HG02623 (cell line): ENCODE data around the gene DCUN1D1.

Experiments
- ATAC-seq: cut with Tn5 transposase; IDR thresholded peaks from one replicate; pipeline ENCODE4 v1.9.1; 2021; ENCODE audit warnings: moderate library complexity; ENCODE audit not compliant: unreplicated experiment

Gene DCUN1D1

DNA sequence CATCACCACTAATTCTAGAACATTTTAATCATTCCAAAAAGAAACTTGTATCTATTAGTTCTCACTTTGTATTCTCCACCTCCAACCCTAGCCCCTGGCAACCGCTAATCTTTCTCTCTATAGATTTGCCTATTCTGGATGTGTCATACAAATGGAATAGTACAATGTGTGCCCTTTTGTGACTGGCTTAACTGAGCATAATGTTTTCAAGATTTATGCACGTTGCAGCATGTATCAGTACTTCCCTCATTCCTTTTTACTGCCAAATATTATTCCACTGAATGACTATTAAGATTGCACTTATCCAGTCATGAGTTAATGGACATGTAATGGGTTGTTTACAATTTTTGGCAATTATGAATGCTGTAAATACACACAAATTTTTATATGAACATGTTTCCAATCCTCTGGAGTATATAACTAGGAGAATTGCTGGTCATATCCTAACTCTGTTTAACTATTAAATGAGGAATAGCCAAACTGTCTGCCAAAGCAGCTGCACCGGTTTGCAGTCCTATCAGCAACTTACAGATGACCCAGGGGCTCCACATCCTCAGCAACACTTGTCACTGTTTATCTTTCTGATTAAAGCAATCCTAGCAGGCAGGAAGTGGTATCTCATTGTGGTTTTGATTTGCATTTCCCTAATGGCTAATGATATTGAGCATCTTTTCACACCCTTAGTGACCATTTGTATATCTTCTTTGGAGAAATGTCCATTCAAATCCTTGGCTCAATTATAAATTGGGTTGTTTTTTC, 42.9 kb downstream of the DCUN1D1 start:
- peak; percentile 86 for ATAC-seq

GRCh38 chr3:182936918-182937285, 43.4 kb downstream of the DCUN1D1 start:
- no peak for ATAC-seq

GRCh38 chr3:182936239-182936917, 44.0 kb downstream of the DCUN1D1 start:
- no peak for ATAC-seq

GRCh38 chr3:182935803-182936202, 44.5 kb downstream of the DCUN1D1 start:
- ATAC-seq, result no peak

DNA sequence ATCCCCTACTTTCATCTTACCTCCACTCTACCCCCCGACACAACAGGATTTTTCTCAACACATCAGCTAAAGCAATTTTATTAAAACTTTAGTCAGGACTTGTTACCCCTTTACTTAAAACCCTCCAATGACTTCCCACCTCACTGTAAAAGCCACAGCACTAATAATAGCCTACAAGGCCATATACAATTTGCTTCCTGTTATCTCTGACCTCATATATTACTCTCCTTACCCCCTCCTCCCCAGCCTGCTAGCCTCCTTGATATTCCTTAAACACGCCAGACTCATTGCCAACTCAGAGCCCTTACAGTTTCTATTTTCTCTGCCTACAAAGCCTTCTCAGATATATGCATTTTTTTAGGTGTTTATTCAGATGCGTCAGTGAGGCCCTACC, 54.4 kb downstream of the DCUN1D1 start:
- ATAC-seq, result no peak

GRCh38 chr3:182925330-182925943, 54.9 kb downstream of the DCUN1D1 start:
- peak; percentile 94 for ATAC-seq

DNA sequence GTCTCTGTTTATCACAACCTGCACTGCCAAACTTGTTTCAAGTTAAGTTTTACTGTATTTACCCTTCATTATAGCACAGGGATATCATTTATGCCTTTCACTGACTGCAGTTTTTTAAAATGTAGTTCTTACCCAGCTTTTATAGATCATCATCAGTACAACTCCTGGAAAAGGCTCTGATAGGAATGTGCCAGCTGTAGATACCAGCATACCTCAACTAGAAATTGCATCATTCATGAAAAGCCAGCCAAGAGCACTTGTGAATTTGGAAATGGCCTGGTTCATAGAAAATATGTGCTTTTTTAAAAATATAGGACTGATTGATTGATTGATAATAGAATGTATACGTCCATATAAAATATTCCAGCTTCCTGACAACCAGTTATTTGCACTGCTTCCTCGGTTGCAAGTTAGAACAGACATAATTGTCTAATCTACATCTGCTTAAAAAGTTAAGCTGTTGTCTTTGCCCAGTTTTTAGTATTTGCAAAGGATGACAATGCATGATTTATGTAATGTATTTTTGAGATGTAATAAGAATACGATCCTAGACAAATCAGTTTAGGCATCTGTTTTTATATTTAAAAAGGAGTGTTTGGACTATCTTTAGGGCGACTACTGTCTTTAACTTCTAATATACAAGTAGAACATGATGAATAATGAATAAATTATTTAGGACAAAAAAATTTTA, 58.5 kb downstream of the DCUN1D1 start:
- no peak for ATAC-seq

DNA sequence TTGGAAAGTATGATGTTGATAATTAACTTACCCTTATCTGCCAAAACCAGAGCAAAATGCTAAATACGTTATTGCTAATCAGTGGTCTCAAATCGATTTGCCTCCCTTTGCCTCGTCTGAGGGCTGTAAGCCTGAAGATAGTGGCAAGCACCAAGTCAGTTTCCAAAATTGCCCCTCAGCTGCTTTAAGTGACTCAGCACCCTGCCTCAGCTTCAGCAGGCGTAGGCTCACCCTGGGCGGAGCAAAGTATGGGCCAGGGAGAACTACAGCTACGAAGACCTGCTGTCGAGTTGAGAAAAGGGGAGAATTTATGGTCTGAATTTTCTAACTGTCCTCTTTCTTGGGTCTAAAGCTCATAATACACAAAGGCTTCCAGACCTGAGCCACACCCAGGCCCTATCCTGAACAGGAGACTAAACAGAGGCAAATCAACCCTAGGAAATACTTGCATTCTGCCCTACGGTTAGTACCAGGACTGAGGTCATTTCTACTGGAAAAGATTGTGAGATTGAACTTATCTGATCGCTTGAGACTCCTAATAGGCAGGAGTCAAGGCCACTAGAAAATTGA, 59.7 kb downstream of the DCUN1D1 start:
- ATAC-seq, result no peak

DNA sequence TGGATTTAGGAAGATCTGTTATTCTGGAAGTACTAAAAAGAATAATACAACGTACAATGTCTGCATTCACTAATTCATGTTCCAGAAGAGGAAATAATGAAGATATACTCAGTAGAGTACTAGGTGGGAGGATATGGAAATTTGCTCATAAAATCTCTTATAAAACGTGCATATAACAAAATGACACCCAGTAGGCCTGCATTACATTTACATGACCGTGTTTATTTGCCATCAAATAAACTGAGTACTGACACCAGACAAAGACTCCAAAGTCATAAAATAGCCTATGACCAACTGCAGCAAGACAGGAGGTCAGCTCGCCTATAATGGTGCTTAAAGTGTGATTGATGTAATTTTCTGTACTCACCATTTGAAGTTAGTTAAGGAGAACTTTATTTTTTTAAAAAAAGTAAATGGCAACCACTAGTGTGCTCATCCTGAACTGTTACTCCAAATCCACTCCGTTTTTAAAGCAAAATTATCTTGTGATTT, 60.4 kb downstream of the DCUN1D1 start:
- no peak for ATAC-seq

- ATAC-seq, result no peak
Measured at GRCh38 chr3:182917134-182917533, 63.2 kb downstream of the DCUN1D1 start.

DNA sequence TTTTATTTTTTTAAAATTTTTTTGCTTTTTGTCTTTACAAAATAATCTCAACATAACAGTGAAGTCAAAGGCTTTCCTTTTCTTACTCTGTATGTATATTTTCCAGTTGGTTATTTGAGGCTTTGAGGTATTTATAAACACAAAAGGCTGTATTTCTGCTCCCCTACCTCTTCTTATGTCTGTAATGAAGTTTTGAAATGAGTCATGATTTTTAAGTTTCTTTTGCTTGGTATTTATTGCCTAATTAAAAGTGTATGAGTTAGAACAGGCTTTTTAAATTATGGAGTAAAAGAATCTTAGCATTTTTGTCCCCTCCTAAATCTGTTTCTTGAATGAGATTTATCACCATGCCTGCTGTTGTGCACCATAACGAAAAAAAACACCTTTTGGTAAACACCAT, 66.0 kb downstream of the DCUN1D1 start:
- peak; percentile 26 for ATAC-seq

DNA sequence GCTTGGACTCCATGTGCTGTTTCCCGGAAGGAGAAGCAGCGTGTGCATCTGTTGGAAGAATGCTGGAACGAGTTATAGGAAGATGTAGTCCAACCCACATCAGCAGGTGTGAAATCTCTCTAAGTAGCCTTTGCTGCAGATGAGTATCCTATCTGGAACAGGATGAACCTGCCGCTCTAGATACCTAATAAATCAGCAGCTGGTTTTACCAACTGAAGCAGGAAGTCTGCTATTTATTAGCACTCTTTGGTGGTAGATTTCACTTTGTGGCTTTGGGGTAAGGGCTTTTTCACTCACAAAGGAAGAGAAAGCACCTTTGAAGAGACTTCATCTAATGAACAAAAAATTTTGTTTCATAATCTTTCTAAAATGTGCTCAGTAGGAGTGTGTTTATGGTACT, 66.4 kb downstream of the DCUN1D1 start:
- ATAC-seq, result peak; percentile 87

DNA sequence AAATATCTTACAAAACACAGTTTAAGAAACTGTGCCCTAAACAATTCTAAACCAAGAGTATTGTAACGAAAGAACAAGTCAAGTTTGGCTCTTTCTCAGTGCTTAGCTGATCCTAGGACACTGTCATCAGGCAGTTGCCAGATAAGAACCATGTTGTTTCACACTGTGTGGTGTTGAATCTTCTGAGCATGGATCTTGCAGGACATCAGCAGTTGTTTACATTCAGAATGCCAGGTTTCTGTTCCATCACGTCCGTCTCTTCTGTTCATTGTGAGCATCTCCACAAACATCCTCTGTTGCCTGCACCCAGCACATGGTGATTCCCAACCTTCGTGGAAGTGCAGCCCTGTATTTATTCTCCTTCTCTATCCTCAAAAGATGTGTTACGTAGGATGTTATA, 67.9 kb downstream of the DCUN1D1 start:
- no peak for ATAC-seq

DNA sequence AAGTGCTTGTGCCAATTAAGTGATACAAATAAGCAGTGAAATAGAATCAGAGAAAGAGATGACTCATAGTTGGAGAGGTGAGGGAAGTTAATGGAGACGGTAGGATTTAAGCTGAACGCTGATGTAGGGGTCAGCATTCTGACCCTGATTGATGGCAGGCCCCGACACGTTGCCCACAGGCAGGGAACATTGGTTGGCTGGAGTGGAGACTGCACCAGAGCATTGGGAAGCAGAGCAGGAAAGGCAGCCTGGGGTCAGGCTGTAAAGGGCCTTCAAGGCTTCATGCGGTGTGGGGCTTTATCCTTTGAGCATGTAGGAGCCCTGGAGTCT, 68.6 kb downstream of the DCUN1D1 start:
- no peak for ATAC-seq

- no peak for ATAC-seq
Measured at GRCh38 chr3:182910936-182911781, 69.2 kb downstream of the DCUN1D1 start.

- ATAC-seq, result no peak
Measured at GRCh38 chr3:182909318-182910040, 70.9 kb downstream of the DCUN1D1 start.

GRCh38 chr3:182908471-182908870, 71.9 kb downstream of the DCUN1D1 start:
- ATAC-seq, result no peak

GRCh38 chr3:182906036-182906435, 74.3 kb downstream of the DCUN1D1 start:
- peak; percentile 60 for ATAC-seq

GRCh38 chr3:182905623-182906022, 74.7 kb downstream of the DCUN1D1 start:
- ATAC-seq, result no peak

DNA sequence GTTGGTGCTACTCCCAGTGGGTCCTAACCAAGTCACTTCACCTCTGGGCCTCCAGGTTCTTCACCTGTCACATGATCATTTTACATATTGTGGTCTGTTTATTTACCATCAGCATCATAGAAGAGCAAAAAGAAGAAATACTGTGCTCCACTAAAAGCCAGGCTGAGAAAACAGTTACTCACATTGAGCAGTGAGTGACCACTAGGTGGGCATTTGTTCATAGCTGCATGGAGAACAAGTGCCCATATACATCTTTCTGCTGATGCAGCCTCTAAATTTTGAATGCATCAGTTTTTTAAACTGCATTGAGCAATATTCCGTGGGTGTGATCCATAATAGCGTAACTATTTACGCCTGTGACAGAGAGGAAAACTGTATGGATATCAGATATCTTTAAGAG, 76.2 kb downstream of the DCUN1D1 start:
- ATAC-seq, result no peak
